ENCODE data around the gene VPS41.
"Not testable (repeated sequence)": the region's sequence is repeated elsewhere in the genome, so short reads cannot be mapped to it uniquely, and the experiment has no call there.

The VPS41 gene

GRCh38 chr7:38854947-38855346, 54.0 kb downstream of the VPS41 start:
- DNase-seq: not testable (repeated sequence)

DNA sequence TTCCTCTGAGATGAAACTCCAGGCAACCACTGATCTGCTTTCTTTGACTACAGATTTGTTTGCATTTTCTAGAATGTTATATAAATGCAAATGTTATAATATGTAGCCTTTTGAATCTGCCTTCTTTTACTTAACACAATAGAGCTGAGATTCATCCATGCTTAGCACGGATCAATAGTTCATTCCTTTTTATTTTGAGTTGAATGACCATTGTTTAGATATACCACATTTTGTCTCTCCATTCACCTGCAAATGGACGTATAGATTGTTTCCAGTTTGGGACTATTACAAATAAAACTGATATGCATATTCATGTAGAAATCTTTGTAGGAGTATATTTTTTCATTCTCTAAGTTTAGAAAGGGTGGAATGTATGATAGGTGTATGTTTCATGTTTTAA, 57.7 kb downstream of the VPS41 start:
- DNase-seq: no peak

DNA sequence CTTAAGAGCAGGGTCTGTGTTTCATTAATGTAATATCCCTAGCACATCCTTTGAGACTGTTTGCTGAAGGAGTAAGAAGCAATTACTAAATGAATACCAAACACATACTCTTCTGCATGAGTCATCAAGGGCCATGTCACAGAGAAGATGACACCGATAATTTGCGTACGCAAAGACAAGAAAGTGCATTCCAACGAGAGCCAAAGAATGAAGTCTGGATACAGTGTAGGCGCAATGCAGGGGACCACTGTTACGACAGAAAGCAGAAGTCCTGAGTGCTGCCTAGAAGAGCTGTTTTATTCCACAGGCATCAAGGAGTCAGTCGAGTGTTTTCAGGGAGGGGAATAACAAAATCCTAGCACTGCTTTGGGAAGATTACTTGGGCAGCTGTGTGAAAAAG, 62.7 kb downstream of the VPS41 start:
- no peak for DNase-seq

- no peak for DNase-seq
These were observed 63.9 kb downstream of the VPS41 start for GRCh38 chr7:38844952-38845563.

DNA sequence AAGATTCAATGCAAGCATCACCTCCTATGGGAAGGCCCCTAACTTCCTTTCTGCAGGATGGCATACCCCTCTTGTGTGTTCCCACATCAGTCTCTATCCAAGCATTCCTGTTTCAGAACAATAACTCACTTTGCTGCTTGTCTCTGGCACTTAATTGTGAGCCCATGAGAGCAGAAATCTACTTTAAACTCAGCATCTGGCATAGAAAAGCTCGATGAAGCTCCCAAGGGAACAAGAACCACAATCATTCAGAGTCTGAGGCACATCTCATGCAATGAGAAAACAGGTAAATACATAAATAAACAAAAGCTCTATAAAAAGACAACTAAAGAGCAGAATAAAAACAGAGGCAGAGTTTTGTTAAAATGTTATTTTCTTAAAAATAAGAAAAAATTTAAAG, 66.2 kb downstream of the VPS41 start:
- no peak for DNase-seq

GRCh38 chr7:38840736-38841460, 68.1 kb downstream of the VPS41 start:
- no peak for DNase-seq

- no peak for DNase-seq
These were observed 69.1 kb downstream of the VPS41 start for GRCh38 chr7:38839851-38840250.

GRCh38 chr7:38838725-38839385, 70.1 kb downstream of the VPS41 start:
- DNase-seq: no peak

DNA sequence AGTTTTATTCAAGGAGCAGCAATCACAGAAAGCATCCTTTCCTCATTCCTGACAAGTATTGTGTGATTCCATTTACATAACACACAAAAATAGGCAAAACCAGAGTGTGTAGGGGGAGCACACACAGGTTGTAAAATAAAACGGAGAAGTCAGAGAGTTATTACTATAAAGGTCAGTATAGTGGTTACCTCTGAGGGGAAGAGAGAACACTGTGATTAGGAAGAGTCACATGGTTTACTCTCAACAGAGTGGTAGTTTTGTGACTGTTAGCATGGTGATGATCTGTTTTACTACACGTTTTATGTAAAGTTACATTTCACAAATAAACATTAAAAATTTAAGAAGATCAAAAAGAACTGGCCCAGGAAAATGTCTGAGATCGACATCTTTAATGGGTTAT, 74.6 kb downstream of the VPS41 start:
- no peak for DNase-seq

DNA sequence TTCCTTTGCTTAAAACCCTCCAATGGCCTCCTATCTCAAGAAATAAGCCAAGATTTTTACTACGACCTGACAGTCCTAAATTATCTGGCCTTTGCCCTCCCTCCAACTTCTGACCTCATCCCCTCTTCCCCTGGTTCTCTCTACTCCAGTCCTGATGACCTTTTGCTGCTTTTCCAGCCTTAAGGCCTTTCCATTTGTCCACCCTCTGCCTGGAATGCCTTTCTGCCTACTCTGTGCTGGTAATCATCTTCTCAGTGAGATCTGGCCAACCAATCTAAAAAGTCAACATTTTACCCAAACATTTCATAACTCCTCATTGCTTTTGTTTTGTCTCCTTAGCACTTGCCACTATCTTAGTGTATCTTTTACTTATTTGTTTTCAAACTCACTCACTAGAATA, 75.7 kb downstream of the VPS41 start:
- DNase-seq: no peak

DNA sequence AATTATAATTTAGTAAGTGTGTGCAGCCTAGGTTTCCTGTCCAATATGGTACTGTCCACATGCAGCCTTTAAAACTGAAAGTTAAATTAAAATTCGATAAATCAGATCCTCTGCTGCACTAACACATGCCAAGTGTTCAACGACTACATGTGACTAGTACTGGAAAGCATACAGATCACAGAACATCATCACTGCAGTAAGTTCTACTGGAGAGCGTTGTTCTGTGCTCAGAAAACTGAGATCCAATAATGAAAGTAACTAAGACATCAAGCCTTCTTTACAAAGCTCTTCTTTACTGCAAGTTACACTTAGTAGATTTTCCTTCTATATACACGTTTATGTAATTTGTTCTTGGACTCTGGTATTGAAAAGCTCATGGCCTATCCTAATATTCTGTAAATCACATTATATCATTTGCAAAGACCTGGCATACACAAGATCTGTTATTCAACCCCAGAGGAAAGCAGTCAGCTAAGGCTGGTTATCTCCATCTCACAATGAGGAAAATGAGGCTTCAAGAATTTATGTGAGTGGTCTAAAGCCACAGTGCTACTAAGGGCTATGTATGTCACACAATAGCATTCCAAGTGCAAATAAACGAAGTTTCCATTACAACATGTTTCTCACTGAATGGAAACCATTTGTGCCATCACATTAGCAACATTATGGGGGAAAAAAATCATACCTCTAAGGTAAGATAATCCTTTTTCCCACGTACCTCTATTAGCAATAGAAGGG, 77.6 kb downstream of the VPS41 start:
- DNase-seq: no peak

DNA sequence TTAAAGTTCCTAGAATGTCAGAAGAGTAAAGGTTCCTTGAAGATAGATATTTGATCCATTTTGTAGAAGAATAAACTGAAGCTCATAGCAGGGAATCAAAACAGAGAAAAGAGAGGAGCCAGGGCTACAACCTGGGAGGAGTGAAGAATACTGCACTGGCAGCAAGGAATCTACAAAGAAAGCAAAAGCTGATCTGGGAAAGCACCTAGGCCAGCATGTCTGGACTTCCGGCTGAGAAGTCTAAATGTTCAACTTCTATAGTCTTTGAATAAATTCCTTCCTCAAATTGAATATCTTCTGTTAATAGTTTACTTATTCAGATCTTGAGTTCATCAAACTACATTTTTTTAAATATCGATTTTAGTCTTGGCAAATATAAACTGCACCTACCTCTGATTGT, 78.2 kb downstream of the VPS41 start:
- no peak for DNase-seq

- no peak for DNase-seq
These were observed 79.4 kb downstream of the VPS41 start for GRCh38 chr7:38829488-38830165.

GRCh38 chr7:38828026-38828425, 81.0 kb downstream of the VPS41 start:
- DNase-seq: no peak

- DNase-seq: no peak
These were observed 83.1 kb downstream of the VPS41 start for GRCh38 chr7:38825721-38826440.

DNA sequence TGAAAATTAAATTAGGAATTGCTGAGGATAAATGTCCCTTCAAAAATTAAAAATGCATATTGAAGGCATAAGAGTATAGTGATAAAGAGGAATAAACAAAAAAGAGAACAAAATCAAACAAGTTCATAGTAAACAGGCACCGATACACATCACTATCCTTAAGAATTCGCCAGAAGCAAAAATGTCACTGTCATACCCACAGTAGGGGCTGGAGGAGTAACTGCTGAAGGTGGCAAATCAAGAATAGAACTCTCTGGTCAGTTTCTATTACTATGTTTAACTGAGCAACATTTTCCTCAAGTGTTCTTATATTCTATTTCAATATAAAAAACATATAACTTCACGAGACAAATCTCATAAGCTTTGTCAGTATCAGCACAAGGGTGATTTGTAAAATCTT, 84.0 kb downstream of the VPS41 start:
- DNase-seq: no peak

DNA sequence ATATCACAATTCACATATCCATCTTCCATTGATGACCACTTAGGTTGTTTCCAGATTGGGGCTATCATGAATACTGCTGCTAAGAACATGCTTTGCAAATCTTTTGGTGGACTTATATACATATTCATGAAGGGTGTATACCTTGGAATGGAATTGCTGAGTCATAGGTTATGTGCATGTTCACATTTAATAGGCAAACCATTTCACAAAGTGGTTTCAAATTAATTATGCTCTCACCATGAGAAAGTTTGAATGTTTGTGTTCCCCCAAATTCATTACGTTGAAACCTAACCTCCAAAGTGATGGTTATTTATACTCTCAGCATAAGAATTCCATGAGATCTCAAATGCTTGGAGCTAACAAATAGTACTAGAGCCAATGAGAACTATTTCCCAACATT, 86.4 kb downstream of the VPS41 start:
- DNase-seq: no peak

DNA sequence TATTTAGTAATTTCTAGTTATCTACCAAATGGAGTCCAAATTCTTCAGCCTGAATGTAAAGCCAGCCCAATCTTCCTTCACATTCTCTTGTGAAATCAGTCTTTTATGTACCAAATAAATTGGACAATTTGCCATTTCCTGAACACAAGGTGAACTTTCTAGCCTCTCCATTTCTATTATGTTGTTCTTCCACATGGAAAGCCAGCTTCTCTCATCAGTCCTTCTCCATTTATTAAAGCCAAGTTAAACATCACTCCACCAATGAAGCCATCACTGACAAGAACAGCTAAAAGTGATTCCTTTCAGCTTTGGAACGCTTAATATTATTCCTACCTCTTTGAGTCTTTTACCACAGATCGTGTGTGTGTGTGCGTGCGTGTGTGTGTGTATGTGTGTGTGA, 88.4 kb downstream of the VPS41 start:
- DNase-seq: no peak

- no peak for DNase-seq
These were observed 89.5 kb downstream of the VPS41 start for GRCh38 chr7:38819463-38819862.

GRCh38 chr7:38817526-38817925, 91.5 kb downstream of the VPS41 start:
- DNase-seq: no peak

- DNase-seq: no peak
These were observed 95.2 kb downstream of the VPS41 start for GRCh38 chr7:38813768-38814167.

- no peak for DNase-seq
These were observed 102.1 kb downstream of the VPS41 start for GRCh38 chr7:38806912-38807311.

All from NCI-H526 treated with DMSO at 0.1 percent for 48 hours (cell line).